ENCODE results near the gene MAIP1. TPM values are rescaled to one million over a fixed set of nuclear protein-coding genes. Genes with fewer than 3 reads are reported as not detected.
A peak's percentile ranks its signal among the peaks of the same experiment; 100 is the strongest.

MAIP1 gene
- total and polyA plus RNA-seq, 9 of the 15 experiments (the other 6 are each of a cell fraction or from before 2014, with no cell fraction given) = 3.6 to 30.0 (median 24.5) TPM

GRCh38 chr2:199911052-199911876 lies 44.1 kb upstream of the MAIP1 start, which contains the start of gene C2orf69 (continued):
- TF ChIP-seq ZBTB5 (IDR thresholded peaks at IDR 0.05) (no peak), DLX4 (CRISPR knock-in tag; IDR thresholded peaks at IDR 0.05) (no peak), ERF (CRISPR knock-in tag; IDR thresholded peaks at IDR 0.05) (0 out of 2 replicates have a peak, but pooled peaks have one; percentile 37), MTA1 (IDR thresholded peaks at IDR 0.05; ENCODE audit: borderline replicate concordance) (peak; percentile 89), TAF7 (tag; IDR thresholded peaks at IDR 0.05) (no peak), RUNX1 (IDR thresholded peaks at IDR 0.05; ENCODE audit: low read depth) (no peak), HLTF (IDR thresholded peaks at IDR 0.05) (no peak), SMAD1 (IDR thresholded peaks at IDR 0.05; ENCODE audit: low read depth, low read length, partially characterized antibody) (no peak), PRMT5 (CRISPR knock-in tag; IDR thresholded peaks at IDR 0.05) (no peak), KDM1A (IDR thresholded peaks at IDR 0.05) (no peak), JUNB (CRISPR knock-in tag; conservative IDR thresholded peaks at IDR 0.05) (no peak), NFYB (IDR thresholded peaks at IDR 0.05; ENCODE audit: extremely low read depth, insufficient read length) (no peak), ZNF584 (CRISPR knock-in tag; IDR thresholded peaks at IDR 0.05; ENCODE audit: low read depth) (no peak), ZNF766 (CRISPR knock-in tag; conservative IDR thresholded peaks at IDR 0.05) (no peak), HEY1 (CRISPR knock-in tag; IDR thresholded peaks at IDR 0.05; ENCODE audit: borderline replicate concordance) (no peak)
- TF ChIP-seq, protein P1, sequence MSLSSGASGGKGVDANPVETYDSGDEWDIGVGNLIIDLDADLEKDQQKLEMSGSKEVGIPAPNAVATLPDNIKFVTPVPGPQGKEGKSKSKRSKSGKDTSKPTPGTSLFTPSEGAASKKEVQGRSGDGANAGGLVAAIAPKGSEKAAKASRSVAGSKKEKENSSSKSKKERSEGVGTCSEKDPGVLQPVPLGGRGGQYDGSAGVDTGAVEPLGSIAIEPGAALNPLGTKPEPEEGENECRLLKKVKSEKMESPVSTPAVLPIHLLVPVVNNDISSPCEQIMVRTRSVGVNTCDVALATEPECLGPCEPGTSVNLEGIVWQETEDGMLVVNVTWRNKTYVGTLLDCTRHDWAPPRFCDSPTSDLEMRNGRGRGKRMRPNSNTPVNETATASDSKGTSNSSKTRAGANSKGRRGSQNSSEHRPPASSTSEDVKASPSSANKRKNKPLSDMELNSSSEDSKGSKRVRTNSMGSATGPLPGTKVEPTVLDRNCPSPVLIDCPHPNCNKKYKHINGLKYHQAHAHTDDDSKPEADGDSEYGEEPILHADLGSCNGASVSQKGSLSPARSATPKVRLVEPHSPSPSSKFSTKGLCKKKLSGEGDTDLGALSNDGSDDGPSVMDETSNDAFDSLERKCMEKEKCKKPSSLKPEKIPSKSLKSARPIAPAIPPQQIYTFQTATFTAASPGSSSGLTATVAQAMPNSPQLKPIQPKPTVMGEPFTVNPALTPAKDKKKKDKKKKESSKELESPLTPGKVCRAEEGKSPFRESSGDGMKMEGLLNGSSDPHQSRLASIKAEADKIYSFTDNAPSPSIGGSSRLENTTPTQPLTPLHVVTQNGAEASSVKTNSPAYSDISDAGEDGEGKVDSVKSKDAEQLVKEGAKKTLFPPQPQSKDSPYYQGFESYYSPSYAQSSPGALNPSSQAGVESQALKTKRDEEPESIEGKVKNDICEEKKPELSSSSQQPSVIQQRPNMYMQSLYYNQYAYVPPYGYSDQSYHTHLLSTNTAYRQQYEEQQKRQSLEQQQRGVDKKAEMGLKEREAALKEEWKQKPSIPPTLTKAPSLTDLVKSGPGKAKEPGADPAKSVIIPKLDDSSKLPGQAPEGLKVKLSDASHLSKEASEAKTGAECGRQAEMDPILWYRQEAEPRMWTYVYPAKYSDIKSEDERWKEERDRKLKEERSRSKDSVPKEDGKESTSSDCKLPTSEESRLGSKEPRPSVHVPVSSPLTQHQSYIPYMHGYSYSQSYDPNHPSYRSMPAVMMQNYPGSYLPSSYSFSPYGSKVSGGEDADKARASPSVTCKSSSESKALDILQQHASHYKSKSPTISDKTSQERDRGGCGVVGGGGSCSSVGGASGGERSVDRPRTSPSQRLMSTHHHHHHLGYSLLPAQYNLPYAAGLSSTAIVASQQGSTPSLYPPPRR (CRISPR knock-in tag; IDR thresholded peaks at IDR 0.05; ENCODE audit: borderline replicate concordance) = no peak
- TF ChIP-seq, protein P2, sequence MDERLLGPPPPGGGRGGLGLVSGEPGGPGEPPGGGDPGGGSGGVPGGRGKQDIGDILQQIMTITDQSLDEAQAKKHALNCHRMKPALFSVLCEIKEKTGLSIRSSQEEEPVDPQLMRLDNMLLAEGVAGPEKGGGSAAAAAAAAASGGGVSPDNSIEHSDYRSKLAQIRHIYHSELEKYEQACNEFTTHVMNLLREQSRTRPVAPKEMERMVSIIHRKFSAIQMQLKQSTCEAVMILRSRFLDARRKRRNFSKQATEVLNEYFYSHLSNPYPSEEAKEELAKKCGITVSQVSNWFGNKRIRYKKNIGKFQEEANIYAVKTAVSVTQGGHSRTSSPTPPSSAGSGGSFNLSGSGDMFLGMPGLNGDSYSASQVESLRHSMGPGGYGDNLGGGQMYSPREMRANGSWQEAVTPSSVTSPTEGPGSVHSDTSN (CRISPR knock-in tag; IDR thresholded peaks at IDR 0.05; ENCODE audit: low read depth) = no peak
- TF ChIP-seq, protein P2 (tag; conservative IDR thresholded peaks at IDR 0.05; ENCODE audit: low read depth) = no peak

Measured in K562 (cell line).